ENCODE results near the gene CPNE5.
"Not testable (repeated sequence)": the region's sequence is repeated elsewhere in the genome, so short reads cannot be mapped to it uniquely, and the experiment has no call there.

CPNE5 gene

GRCh38 chr6:36739947-36740817 lies 99.1 kb downstream of the CPNE5 start:
- DNase-seq = no peak

GRCh38 chr6:36738108-36738507 lies 101.1 kb downstream of the CPNE5 start:
- no peak for DNase-seq

GRCh38 chr6:36737043-36737785 lies 102.0 kb downstream of the CPNE5 start:
- DNase-seq = no peak

DNA sequence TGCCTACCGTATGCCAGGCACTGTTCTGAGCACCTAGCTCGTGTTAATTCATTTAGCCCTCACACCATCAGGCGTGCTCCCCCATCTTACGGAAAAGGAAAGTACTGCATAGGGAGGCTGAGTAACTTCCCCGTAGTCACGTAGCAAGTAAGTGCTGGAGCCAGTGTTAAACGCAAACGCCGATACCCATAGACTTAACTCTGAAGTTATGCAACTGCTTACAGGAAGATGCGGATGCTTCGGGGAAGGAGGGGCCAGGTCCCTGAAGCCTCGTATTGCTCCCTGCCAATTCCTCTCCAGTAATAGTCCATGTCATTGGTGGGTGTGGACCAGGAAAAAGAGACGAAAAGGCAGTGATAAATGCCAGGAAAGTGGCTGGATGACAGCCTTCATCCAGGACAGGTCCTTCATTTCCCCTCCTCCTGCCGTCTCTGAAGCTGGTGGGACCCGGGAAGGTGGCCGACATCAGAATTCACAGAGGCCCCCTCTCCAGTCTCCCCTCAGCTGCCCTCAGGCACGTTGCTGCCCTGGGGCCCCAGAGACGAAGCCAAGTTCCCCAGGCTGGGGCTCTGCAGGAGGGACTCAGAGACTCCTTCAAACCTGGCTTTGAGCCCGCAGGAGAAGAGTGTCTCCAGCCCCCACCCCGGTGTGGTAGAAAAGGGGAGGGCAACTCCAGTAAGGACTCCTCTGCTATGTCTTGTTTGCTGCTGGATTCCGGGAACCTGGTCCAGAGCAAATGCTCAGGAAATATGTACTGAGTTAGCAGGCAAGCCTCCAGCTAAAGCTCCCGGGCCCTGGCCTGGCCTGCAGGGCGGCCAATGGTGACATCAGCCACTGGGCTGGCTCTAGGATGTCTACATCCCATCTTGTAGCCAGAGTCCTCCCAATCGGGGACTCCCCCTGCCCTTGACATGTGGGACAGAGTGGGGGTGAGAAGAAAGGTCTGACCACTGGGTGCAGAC lies 103.9 kb downstream of the CPNE5 start:
- DNase-seq = peak; percentile 37

DNA sequence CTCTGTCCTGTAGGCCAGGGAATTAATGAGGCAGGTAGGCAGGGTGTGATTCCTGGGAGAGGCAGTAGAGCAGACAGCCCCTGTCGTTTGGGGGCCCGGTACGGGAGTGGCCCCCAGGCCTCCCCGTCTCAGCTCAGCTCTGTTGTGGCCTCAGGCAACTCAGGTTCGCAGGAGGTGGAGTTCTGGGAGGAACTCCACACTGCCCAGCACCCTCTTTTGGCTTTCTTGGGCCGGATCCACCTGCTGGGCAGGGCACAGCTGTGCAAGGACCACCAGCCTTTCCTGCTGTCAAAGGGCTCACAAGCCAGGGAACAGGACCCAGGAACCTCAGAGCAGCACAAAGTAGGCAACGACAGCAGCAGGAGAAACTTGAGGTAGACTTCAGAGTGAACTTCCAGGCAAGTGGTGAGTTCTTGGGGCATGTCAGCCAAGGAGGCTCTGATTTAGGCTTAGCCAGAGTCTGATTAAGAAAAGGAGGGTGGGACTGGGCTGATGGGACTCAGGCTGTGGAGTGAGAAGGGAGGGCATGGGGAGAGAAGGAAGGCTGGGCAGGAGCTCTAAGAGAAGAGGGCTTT lies 104.7 kb downstream of the CPNE5 start:
- DNase-seq = no peak

- DNase-seq = no peak
Measured at GRCh38 chr6:36733300-36733699, 105.9 kb downstream of the CPNE5 start.

DNA sequence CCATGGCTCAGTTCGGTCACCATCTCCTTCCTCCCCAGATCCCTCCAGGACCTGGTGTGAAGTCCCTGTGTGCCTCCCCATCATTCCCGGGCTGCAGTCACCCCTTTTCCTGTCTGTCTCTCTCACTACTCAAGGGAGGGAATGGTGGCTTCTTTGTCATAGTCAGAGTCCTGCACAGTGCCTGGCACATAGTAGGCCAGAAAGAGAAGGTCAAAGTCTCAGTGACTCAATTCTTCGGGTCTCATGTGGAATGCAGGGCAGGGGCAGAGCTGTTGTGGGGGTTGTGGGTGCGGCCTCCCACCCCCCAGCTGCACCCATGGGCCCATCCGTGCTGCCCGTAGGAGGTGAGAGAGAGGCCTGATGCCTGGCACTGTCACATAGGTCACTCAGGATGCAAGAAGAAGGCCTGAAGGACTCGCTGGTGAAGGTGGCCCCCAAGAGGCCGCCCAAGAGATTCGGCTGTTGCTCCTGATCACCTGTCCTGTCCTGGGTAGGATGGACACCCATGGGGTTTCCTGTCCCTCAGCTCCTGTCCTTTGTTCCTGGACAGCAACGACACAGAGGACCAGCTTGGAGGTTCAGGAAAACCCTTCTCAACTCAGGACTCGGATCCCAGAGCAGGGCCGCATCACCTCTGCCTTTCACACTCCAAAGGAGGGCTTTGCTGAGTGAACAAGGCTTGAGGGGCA lies 107.5 kb downstream of the CPNE5 start:
- no peak for DNase-seq

DNA sequence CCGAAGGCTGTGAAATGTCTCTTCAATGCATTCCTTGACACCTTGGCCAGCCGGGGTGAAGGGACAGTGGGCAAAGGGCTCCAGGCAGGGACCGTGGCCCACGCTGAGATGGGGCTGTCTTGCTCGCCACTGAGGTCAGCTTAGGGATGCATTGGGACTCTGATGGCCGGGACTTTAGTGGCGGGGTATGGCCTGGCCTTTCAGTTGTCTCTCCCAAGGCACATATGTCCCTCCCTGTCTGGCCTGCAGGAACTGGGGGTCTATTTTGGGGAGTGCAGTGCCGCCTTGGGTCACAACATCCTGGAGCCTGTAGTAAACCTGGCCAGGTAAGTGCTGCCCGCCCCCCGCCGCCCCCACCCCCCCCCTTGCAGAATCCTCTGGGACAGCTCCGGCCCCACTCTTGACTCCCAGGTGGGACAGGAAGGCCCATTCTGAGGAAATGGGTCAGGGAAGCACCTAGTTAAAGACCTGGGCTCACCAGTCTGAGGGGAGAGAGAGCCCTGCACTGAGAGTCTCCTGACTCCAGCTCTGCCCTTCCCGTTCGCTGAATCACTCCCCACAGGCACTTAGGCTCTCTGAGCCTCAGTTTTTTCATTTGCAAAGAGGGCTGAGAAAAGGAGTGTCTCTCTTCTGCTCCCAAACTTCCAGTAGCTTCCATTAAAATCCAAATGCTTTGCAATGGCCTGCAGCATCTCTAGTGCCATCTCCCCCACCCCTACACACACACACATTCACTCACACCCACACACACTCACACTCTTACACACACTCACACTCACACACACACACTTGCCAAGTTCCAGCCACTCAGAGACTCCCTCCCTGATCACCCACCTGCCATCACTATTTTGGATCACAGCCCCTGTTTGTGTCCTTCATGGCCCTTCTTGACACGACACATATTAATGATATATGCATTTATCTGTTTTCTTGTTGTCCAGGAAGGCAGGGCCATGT lies 108.5 kb downstream of the CPNE5 start:
- DNase-seq = no peak

- DNase-seq = no peak
Measured at GRCh38 chr6:36729161-36729524, 110.1 kb downstream of the CPNE5 start.

GRCh38 chr6:36728289-36729160 lies 110.7 kb downstream of the CPNE5 start:
- no peak for DNase-seq

DNA sequence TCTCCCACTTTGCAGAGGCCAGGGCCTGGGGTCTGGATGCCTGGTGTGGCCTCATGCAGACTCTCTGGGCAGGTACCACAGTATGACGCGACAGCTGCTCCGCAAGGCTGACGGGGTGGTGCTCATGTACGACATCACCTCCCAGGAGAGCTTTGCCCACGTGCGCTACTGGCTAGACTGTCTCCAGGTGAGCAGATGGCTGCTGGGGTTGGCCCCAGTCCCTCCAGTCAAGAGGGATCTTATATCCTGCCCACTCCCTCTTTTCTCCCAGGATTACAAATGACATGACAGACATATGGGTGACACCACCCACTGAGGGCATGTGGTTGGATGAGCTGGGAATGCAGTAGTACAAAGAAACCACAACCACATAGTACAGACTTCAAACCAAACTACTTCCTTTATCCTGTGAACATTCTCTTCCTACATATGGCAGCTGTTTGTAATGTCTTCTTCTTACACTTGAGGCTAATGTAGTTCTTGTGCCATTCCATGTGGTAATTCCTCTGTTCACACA lies 111.7 kb downstream of the CPNE5 start:
- no peak for DNase-seq

- DNase-seq = no peak
Measured at GRCh38 chr6:36725581-36725980, 113.7 kb downstream of the CPNE5 start.

DNA sequence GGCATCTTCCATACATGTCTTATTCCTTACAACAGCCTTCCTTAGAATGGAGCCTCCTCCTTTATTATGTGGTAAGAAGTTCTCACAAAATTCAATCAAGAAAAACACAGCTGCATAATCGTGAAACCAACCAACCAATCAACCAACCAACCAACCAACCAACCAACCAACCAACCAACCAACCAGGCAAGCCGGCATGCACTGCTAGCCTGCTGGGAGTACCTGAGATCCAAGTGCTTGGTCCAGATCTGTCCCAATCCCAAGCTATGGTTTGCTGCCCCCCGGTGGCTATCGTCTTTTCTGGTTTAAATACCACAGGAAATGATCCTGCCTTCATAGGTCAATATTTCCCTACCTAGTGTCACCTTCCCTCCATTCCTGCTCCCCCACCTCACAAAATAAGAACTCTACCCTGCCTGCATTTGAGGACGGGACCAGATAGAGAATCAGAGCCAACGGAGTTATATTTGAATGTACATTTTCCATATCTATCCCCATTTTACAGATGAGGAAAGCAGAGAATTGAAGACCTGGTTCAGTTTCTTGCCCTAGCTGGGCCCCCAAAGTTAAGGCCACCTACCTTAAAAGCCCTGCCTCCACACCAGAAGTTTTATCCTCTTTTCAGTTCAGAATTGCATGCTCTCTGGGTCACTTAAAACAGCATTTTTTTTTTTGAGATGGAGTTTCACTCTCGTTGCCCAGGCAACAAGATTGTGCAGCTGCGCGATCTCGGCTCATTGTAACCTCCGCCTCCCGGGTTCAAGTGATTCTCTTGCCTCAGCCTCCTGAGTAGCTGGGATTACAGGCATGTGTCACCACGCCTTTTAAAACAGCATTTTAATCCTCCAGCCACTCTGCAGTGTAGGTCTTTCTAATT lies 114.5 kb downstream of the CPNE5 start:
- DNase-seq = peak; percentile 62

DNA sequence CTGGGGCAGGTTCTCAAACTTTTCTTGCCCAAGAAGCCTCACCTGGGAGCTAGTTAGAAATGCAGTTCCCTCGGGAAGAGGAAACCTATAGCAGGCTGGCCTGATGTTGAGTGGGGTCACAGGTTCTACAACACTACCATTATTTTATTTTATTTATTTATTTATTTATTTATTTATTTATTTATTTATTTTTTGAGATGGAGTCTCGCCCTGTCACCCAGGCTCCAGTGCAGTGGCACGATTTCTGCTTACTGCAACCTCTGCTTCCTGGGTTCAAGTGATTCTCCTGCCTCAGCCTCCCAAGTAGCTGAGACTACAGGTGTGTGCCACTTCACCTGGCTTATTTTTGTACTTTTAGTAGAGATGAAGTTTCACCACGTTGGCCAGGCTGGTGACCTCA lies 115.3 kb downstream of the CPNE5 start:
- not testable (repeated sequence) for DNase-seq

- DNase-seq = no peak
Measured at GRCh38 chr6:36722879-36723278, 116.4 kb downstream of the CPNE5 start.

GRCh38 chr6:36722365-36722764 lies 116.9 kb downstream of the CPNE5 start:
- no peak for DNase-seq

DNA sequence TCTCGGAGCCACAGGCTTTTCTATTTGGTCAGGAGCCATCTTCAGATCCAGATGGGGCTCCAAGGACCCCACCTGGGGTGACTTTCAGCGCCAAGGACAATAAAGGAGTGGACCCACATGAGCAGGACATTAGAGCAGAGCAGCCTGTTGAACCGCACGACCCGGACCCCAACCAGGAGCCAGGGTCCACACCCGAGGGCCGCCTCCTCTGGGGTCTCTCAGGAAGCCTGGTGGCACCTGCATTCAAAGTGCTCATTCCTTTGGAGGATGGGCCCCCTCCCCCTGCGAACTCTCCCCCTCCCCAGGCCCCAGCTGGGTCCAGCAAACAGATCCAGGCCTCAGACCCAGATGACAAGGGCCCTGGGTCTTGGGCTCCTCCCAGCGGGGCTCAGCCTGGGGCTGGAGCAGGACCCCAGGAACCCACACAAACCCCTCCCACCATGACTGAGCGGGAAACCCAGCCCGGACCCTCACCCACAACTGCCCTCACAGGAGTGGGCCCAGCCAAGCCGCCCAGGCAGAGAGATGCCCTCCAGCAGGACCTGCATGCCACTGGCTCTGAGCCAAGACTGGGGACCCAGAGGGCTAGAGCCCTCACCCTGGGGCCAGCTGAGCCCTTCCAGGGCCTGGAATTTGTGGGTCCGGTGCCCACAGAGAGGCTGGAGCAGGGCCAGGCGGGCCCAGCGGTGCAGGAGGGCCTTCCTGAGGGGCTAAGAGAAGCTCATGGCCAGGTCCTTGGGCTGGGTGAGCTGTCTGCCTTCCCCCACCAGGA lies 117.7 kb downstream of the CPNE5 start:
- no peak for DNase-seq
